Endothelial cell of umbilical vein (primary cell): Measurements from ENCODE around the gene WLS.

Experiments
- CTCF ChIP-seq, 2 donors: IDR thresholded peaks; 1 replicate in 1 of 2; 2 replicates in 1 of 2; pipeline ENCODE4 v1.5.1; 2011; ENCODE audit warnings: low read length in 2 of 2, mild to moderate bottlenecking in 2 of 2, moderate library complexity in 2 of 2, control low read depth in 1 of 2, inconsistent platforms in 1 of 2, low read depth in 1 of 2; ENCODE audit not compliant: insufficient read depth in 1 of 2; ENCODE audit errors: extremely low read depth in 1 of 2
- JUN ChIP-seq: IDR thresholded peaks from 2 replicates; pipeline ENCODE4 v1.6.1; 2011; ENCODE audit warnings: borderline replicate concordance, low read depth; ENCODE audit not compliant: insufficient read length, insufficient read depth
- POLR2A ChIP-seq: IDR thresholded peaks from 2 replicates; pipeline ENCODE4 v1.6.1; 2012; ENCODE audit warnings: low read depth, mild to moderate bottlenecking, control low read depth, low read length
- POLR2AphosphoS5 ChIP-seq: IDR thresholded peaks from 2 replicates; pipeline ENCODE4 v1.6.1; 2012; ENCODE audit warnings: low read depth, mild to moderate bottlenecking, control low read depth, low read length, moderate library complexity; ENCODE audit not compliant: insufficient read depth

- TF ChIP-seq CTCF (IDR thresholded peaks at IDR 0.05; ENCODE audit: extremely low read depth in 1 of 2, insufficient read depth in 1 of 2, low read depth in 1 of 2, low read length in 2 of 2) = no peak
- no peak for TF ChIP-seq POLR2A
- no peak for TF ChIP-seq JUN
- TF ChIP-seq POLR2AphosphoS5 = no peak
Measured at GRCh38 chr1:68142461-68142860, 89.9 kb downstream of the WLS start.
